SK-N-MC (cell line): ENCODE data around the gene MACROH2A1.

Experiments used
- DNase-seq: peaks from one replicate; pipeline ENCODE4 v3.0.0-alpha.2; 2011; ENCODE audit warnings: low read depth, low spot score
- H3K27ac ChIP-seq: fragments of 200-600 bp; sonication (generic); 2 replicates; pipeline ENCODE4 v1.5.1; 2016; ENCODE audit warnings: mixed run types
- H3K36me3 ChIP-seq: fragments of 200-600 bp; sonication (generic); 2 replicates; pipeline ENCODE4 v1.6.1; 2017; ENCODE audit warnings: antibody characterized with exemption, low read length, mixed read lengths; ENCODE audit not compliant: insufficient read depth
- H3K4me3 ChIP-seq: fragments of 200-600 bp; sonication (generic); 2 replicates; pipeline ENCODE4 v1.5.1; 2016
- H3K9ac ChIP-seq: fragments of 200-600 bp; sonication (generic); 2 replicates; pipeline ENCODE4 v1.8.0; 2017; ENCODE audit warnings: mixed run types, mixed read lengths; ENCODE audit not compliant: insufficient read length
- H3K9me3 ChIP-seq: fragments of 200-600 bp; sonication (generic); 2 replicates; pipeline ENCODE4 v1.6.1; 2017; ENCODE audit warnings: low read depth, mild to moderate bottlenecking, antibody characterized with exemption, low read length, moderate library complexity, mixed read lengths
- EZH2 ChIP-seq: fragments of 200-600 bp; sonication (generic); IDR thresholded peaks from one replicate; pipeline ENCODE4 v1.6.1; 2017; ENCODE audit warnings: antibody characterized with exemption
- FOXP2 ChIP-seq: optimal IDR thresholded peaks from 2 replicates; pipeline ENCODE3; 2011; ENCODE audit warnings: mild to moderate bottlenecking, moderate library complexity; ENCODE audit not compliant: insufficient read depth; ENCODE audit errors: extremely low read length, control extremely low read depth
- POLR2AphosphoS5 ChIP-seq: IDR thresholded peaks from 2 replicates; pipeline ENCODE4 v1.6.1; 2012; ENCODE audit warnings: mild to moderate bottlenecking, low read depth, low read length, borderline replicate concordance

MACROH2A1 gene

DNA sequence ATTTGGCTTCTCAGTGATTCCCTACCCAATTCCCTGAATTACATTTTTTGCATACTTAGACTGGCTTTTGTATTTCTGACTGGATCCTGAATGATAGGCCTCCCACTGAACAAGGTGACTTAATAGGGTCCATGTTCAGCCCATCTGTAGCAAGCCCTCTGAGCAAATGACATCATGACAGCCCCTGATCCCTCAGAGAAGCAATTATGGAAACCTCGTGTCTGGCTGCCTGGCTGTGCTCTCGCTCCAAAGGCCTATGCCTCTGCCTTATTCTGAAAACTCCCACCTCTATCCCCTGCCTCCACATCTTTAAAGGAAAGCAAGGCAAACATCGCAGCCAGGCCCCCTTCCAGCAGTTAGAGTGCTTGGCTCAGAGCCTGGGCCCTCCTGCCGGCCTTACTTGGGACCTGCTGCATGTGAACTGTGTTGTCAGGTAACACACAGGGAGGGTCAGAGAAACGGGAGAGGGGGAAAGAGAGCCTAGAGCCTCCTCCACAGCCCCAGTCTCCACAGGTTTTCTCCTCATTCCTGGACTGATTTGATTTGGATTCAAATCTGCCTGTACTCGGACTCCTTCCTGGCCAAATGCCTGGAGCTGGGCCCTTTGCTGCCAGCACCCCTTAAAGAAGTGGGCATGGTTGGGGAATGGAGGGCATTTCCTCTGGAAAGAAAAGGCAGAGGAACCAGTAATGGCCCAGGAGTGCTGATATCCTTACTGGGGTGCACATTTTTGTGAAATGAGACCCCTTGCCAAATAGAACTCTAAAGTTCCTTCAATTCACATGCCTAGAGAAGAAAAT, 44.3 kb upstream of the MACROH2A1 start:
- TF ChIP-seq EZH2 (no peak), FOXP2 (no peak), POLR2AphosphoS5 (no peak)
- H3K27ac ChIP-seq, result no peak overlapping the region
- H3K4me3 ChIP-seq, result no peak overlapping the region
- no peak for DNase-seq
- H3K9ac ChIP-seq, result no peak overlapping the region
- H3K36me3 ChIP-seq, result no peaks in the 10 kb centered on the region
- no peaks in the 10 kb centered on the region for H3K9me3 ChIP-seq

DNA sequence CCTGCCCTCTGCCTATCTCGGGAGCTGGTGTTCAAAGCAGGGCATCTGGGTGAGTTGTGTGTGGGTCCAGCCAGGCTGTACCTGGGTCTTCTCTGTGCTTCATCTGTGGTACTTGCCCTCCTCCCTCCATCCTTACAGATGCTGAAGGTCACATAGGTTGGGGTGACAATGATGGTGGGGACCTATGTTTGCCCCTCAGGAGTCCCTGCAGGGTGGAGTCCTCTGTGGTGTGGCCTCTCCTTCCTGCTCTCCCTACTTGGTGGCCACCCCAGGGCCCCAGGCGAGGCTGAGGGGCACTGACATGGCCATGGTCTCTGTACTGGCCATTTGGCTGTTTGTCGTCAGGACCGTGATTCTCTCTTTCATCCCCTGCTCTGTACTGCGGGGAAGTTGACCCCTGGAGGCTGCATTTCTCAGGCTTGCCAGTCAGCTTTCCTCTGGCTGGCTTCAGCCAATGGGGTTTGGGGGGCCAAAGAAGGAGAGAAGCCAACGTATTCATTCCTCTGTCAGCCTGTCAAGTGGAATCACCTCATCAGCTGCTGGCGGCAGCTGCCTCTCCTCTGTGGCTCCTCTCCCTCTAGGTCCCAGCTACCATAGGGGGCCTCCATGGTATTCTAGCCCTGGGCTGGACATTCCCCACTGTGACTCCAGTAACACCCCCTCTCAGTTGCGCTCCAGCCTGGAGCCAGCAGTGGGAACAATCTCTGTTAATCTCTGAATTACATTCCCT, 43.6 kb upstream of the MACROH2A1 start:
- no peaks in the 10 kb centered on the region for H3K36me3 ChIP-seq
- TF ChIP-seq POLR2AphosphoS5 (no peak), EZH2 (no peak), FOXP2 (no peak)
- H3K9me3 ChIP-seq, result no peaks in the 10 kb centered on the region
- no peak for DNase-seq
- H3K9ac ChIP-seq, result no peak overlapping the region
- H3K4me3 ChIP-seq, result no peak overlapping the region
- H3K27ac ChIP-seq, result no peak overlapping the region

GRCh38 chr5:135441919-135442318, 42.9 kb upstream of the MACROH2A1 start:
- Histone ChIP-seq H3K27ac (no peak overlapping the region), H3K4me3 (no peak overlapping the region), H3K9ac (no peak overlapping the region), H3K36me3 (no peaks in the 10 kb centered on the region), H3K9me3 (no peaks in the 10 kb centered on the region)
- TF ChIP-seq FOXP2, result no peak
- no peak for TF ChIP-seq EZH2
- no peak for TF ChIP-seq POLR2AphosphoS5
- no peak for DNase-seq

DNA sequence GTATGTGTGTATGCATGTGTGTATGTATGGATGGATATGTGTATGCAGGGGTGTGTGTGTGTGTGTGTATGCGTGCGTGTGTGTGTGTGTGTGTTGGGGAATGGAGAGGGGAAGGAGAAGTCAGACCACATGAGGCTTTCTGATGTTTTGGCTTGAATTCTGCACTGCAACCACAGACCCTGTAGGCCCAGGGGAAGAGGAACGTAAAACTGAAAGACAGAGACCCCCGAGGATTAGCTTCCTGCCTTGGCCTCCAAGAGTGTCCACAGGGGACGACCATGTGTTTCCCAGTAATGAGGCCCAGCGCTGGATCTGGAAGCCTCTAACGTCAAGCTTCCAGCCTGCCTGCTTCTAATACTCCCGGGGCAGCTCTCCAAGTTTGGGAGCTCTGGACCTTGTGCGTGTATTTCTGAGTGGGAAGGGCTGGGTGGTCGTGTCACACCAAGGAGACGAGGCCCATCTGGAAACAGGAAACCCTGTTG, 42.4 kb upstream of the MACROH2A1 start:
- no peak for TF ChIP-seq FOXP2
- TF ChIP-seq POLR2AphosphoS5, result no peak
- TF ChIP-seq EZH2, result no peak
- Histone ChIP-seq H3K27ac (no peak overlapping the region), H3K9ac (no peak overlapping the region), H3K36me3 (no peaks in the 10 kb centered on the region), H3K4me3 (no peak overlapping the region), H3K9me3 (no peaks in the 10 kb centered on the region)
- DNase-seq, result no peak

DNA sequence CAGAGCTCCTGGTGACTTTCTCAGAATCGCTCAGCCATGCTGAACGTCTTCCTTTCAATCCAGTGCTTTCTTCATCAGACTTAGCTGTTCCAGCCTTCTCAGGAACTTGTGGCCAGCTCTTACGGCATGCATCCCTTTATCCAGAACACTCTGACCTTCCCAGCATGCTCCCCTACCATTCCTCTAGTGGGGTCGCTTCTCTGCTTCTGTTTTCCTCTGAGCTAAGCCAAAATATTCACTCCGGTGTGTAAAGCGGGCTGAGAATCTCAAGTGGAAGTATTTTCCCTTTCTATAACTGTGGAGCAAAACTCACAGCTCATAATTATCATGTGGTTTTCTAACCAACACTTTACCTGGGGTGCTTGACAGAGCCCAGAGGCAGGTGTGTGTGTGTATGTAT, 41.9 kb upstream of the MACROH2A1 start:
- Histone ChIP-seq H3K9me3 (no peaks in the 10 kb centered on the region), H3K27ac (no peak overlapping the region), H3K9ac (no peak overlapping the region), H3K4me3 (no peak overlapping the region), H3K36me3 (no peaks in the 10 kb centered on the region)
- no peak for TF ChIP-seq EZH2
- TF ChIP-seq FOXP2, result no peak
- no peak for TF ChIP-seq POLR2AphosphoS5
- no peak for DNase-seq

DNA sequence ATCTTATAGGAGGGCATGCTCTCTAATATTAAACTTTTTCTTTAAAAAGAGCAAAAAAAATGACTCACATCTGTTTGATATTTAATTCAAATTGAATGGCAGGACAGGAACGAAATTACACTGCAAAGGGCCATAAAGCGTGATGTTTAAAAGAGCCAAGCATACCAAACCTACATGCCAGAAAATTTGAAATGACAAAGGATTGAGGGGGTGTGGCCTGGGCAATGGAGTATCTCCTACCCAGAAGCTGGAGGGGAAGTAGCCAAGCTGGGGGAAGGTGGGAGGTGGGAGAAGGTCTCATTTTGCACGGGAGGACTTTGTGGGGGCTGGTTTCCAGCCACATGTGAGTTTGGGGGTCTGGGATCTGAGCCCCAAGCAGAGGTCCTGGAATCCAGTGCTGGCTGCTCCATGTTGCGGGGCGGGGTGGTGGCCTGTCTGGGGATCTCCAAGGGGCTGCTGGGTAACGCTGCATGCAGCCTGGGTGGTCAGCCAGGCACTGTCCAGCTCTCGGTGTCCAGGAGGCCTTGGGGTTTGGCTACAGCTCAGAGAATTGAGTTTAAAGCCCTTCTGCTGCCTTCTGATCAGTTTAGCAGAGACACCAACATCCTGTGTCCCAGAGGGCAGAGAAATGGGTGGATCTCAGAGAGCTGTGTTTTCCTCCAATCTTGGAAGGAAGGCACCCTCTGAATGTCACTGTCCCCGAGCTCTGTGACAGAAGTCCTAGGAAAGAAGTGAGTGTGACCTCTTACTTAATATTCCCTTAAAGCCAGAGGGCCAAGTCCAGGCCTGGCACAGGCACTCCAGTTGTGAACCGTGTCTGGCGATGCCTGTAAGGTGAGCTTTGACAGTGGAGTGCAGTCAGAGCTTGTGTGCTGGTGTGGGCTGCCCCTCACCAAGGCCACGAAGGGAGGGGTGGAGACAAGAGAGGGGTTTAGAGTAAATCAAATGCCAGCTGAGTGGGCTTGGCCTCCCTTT, 40.5 kb upstream of the MACROH2A1 start:
- Histone ChIP-seq H3K36me3 (no peaks in the 10 kb centered on the region), H3K9me3 (no peaks in the 10 kb centered on the region), H3K9ac (no peak overlapping the region), H3K4me3 (no peak overlapping the region), H3K27ac (no peak overlapping the region)
- no peak for TF ChIP-seq FOXP2
- no peak for TF ChIP-seq POLR2AphosphoS5
- no peak for TF ChIP-seq EZH2
- DNase-seq, result no peak

- Histone ChIP-seq H3K27ac (no peak overlapping the region), H3K9ac (no peak overlapping the region), H3K9me3 (no peaks in the 10 kb centered on the region), H3K36me3 (no peaks in the 10 kb centered on the region), H3K4me3 (no peak overlapping the region)
- DNase-seq, result no peak
- TF ChIP-seq EZH2 (no peak), FOXP2 (no peak), POLR2AphosphoS5 (no peak)
Observed at GRCh38 chr5:135438636-135439221, 39.7 kb upstream of the MACROH2A1 start.
